Sigmoid colon (tissue), 4 donors: Measurements from ENCODE around the gene ARHGAP27.

Source experiments
- CTCF ChIP-seq, 4 experiments: fragments of 450-650 bp in 3 of 4; fragments of 200-600 bp in 1 of 4; IDR thresholded peaks; one replicate each; pipeline ENCODE4 v1.5.1; 2016 to 2019; ENCODE audit warnings: antibody characterized with exemption in 4 of 4, mild to moderate bottlenecking in 3 of 4, moderate library complexity in 2 of 4
- POLR2A ChIP-seq, 2 donors: fragments of 450-650 bp; IDR thresholded peaks; one replicate each; pipeline ENCODE4 v1.6.1; 2016; ENCODE audit warnings: antibody characterized with exemption in 2 of 2, mild to moderate bottlenecking in 2 of 2, moderate library complexity in 2 of 2
- POLR2AphosphoS5 ChIP-seq, 4 donors: sonication (generic); formaldehyde crosslinking; IDR thresholded peaks; one replicate each; pipeline ENCODE4 v1.6.1; 2017; ENCODE audit warnings: antibody characterized with exemption in 4 of 4

- TF ChIP-seq POLR2A (IDR thresholded peaks at IDR 0.05): no peak
- no peak for TF ChIP-seq CTCF (IDR thresholded peaks at IDR 0.05)
- TF ChIP-seq POLR2AphosphoS5 (IDR thresholded peaks at IDR 0.05): no peak
Measured at GRCh38 chr17:45386178-45386577, 46.5 kb downstream of the ARHGAP27 start.
